Measurements from ENCODE around the gene CFI. TPM values are rescaled to one million over a fixed set of nuclear protein-coding genes. Genes with fewer than 3 reads are reported as not detected.

CFI gene
- total RNA-seq, 1 donor from 2014 or later: not detected

- peaks cover 10% of the 10 kb centered on the region for H3K27me3 ChIP-seq
- no peaks in the 10 kb centered on the region for H3K36me3 ChIP-seq
- Mint-ChIP-seq H3K4me1 (peaks cover 11% of the 10 kb centered on the region), H3K27me3 (ENCODE audit: insufficient read depth, low read depth) (peaks cover 3% of the 10 kb centered on the region), H3K4me3 (peak within 1 kb of the TSS; percentile 92), H3K9me3 (no peaks in the 10 kb centered on the region), H3K36me3 (no peaks in the 10 kb centered on the region), H3K27ac (no peak within 1 kb of the TSS)
- H3K27ac ChIP-seq: no peak within 1 kb of the TSS
- H3K79me2 ChIP-seq (ENCODE audit: low read depth): peaks cover 35% of the 10 kb centered on the region
- DNase-seq (ENCODE audit: low spot score): peak; percentile 88
- no peaks in the 10 kb centered on the region for H3K9me3 ChIP-seq (ENCODE audit: low read depth)
- H4K20me1 ChIP-seq (ENCODE audit: low read depth): no peaks in the 10 kb centered on the region
- peaks cover 10% of the 10 kb centered on the region for H3F3A ChIP-seq (ENCODE audit: low read depth)
- H3K4me1 ChIP-seq: peaks cover 7% of the 10 kb centered on the region
- TF ChIP-seq EZH2phosphoT487 (IDR thresholded peaks at IDR 0.05): no peak
- TF ChIP-seq EZH2 (IDR thresholded peaks at IDR 0.05): peak; percentile 8
- H2AFZ ChIP-seq (replicated peaks): peak within 1 kb of the TSS; percentile 98
- H3K9ac ChIP-seq: no peak within 1 kb of the TSS
- H3K4me3 ChIP-seq: peak within 1 kb of the TSS; percentile 61
- peak within 1 kb of the TSS; percentile 97 for H3K4me2 ChIP-seq
Measured at GRCh38 chr4:109729718-109730618, 71.8 kb downstream of the CFI start, which contains the start of gene PLA2G12A. PLA2G12A (minus strand) TSS chr4:109730070; CDS start chr4:109729809, 261 bp downstream.

DNA sequence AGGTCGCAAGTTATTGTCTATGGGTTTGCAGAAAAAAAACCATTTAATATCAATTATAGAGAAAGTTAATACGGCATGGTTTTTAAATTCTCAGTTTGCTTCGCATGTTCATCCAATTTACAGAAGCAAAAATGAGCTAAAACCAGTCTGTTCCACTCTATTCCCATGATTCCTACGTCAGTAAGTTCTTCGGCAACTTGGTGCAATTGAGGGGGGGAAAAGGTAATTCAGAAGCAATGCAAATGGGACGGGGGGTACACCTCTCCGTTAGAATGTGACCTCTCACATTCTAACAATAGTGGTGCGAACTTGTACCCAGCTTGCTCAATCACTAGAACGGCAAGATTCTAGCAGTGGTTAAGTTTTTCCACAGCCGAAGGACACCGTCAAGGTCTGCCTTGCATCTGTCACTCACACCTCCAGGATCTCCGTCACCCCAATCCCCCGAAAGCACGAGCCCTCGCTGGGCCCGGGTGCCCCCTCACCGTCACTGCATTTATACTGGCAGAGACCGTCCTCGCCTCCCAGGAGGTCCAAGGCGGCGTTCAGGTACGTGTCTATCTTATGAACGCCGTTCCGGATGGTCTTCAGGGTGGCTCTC, 72.6 kb downstream of the CFI start:
- no peak for TF ChIP-seq EZH2 (IDR thresholded peaks at IDR 0.05)
- peak; percentile 33 for TF ChIP-seq EZH2phosphoT487 (IDR thresholded peaks at IDR 0.05)
- no peak for TF ChIP-seq CTCF (IDR thresholded peaks at IDR 0.05)
- peak overlapping the region; percentile 92 for H3K4me3 Mint-ChIP-seq
- Histone ChIP-seq H3K4me2 (peak overlapping the region; percentile 97), H3K4me3 (peak overlapping the region; percentile 61), H3K36me3 (no peaks in the 10 kb centered on the region), H3K9me3 (ENCODE audit: low read depth) (no peaks in the 10 kb centered on the region), H3F3A (ENCODE audit: low read depth) (peaks cover 10% of the 10 kb centered on the region), H3K79me2 (ENCODE audit: low read depth) (peaks cover 41% of the 10 kb centered on the region), H3K27me3 (peaks cover 10% of the 10 kb centered on the region), H3K4me1 (peaks cover 7% of the 10 kb centered on the region), H3K27ac (no peak overlapping the region), H2AFZ (replicated peaks) (peak overlapping the region; percentile 98), H3K9ac (no peak overlapping the region), H4K20me1 (ENCODE audit: low read depth) (no peaks in the 10 kb centered on the region)
- DNase-seq (ENCODE audit: low spot score): peak; percentile 11
- H3K4me1 Mint-ChIP-seq: peaks cover 11% of the 10 kb centered on the region
- no peak overlapping the region for H3K27ac Mint-ChIP-seq
- no peaks in the 10 kb centered on the region for H3K36me3 Mint-ChIP-seq
- H3K27me3 Mint-ChIP-seq (ENCODE audit: insufficient read depth, low read depth): peaks cover 1% of the 10 kb centered on the region
- no peaks in the 10 kb centered on the region for H3K9me3 Mint-ChIP-seq

DNA sequence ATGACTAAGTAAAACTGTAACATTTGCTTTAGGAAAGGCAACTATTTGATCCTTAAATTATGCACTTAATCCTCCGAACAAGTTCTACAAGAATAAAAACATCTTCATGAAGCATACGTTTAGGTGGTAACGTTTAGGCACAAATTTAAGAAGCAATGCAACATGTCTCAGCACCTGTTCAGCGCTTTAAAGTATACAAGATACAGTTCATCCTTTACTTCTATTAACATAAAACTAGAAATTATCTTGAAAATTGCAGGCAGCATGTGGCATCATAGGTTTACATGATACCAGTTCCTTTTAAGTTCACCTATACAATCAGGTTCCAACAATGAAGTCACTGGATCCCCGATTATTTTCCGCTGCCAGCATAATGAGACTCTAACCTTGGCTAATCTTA, 73.4 kb downstream of the CFI start:
- H3K4me1 ChIP-seq: peaks cover 7% of the 10 kb centered on the region
- DNase-seq (ENCODE audit: low spot score): no peak
- no peaks in the 10 kb centered on the region for H4K20me1 ChIP-seq (ENCODE audit: low read depth)
- H3K9me3 ChIP-seq (ENCODE audit: low read depth): no peaks in the 10 kb centered on the region
- Mint-ChIP-seq H3K4me3 (peak overlapping the region; percentile 92), H3K36me3 (no peaks in the 10 kb centered on the region), H3K4me1 (peaks cover 11% of the 10 kb centered on the region), H3K27me3 (ENCODE audit: insufficient read depth, low read depth) (no peaks in the 10 kb centered on the region), H3K27ac (no peak overlapping the region), H3K9me3 (no peaks in the 10 kb centered on the region)
- H3K27ac ChIP-seq: no peak overlapping the region
- H3K79me2 ChIP-seq (ENCODE audit: low read depth): peaks cover 42% of the 10 kb centered on the region
- no peaks in the 10 kb centered on the region for H3K36me3 ChIP-seq
- H3F3A ChIP-seq (ENCODE audit: low read depth): peaks cover 10% of the 10 kb centered on the region
- peak overlapping the region; percentile 97 for H3K4me2 ChIP-seq
- peak overlapping the region; percentile 61 for H3K4me3 ChIP-seq
- H3K27me3 ChIP-seq: peaks cover 10% of the 10 kb centered on the region
- no peak for TF ChIP-seq CTCF (IDR thresholded peaks at IDR 0.05)
- TF ChIP-seq EZH2 (IDR thresholded peaks at IDR 0.05): no peak
- TF ChIP-seq EZH2phosphoT487 (IDR thresholded peaks at IDR 0.05): no peak
- H3K9ac ChIP-seq: no peak overlapping the region
- H2AFZ ChIP-seq (replicated peaks): no peak overlapping the region

All from neural progenitor cell (in vitro differentiated cells).